Measurements from ENCODE around the gene RPL13. TPM values are rescaled to one million over a fixed set of nuclear protein-coding genes. Genes with fewer than 3 reads are reported as not detected.

The RPL13 gene
- polyA plus RNA-seq, 3 donors, result 1,251 to 2,437 (median 1,329) TPM

GRCh38 chr16:89544113-89544512 is 16.4 kb upstream of the RPL13 start:
- H3K9me3 Mint-ChIP-seq, result peaks cover 0 to 1% (median 0%) of the 10 kb centered on the region in 7 donors
- H3K9me3 ChIP-seq (replicated peaks in 1 of 2; ENCODE audit: control insufficient read depth in 1 of 2, insufficient read depth in 1 of 2, low read length in 2 of 2), result no peaks in the 10 kb centered on the region
- intact Hi-C loops (cut with micrococcal nuclease), result no loop called here
- TF ChIP-seq CTCF (IDR thresholded peaks at IDR 0.05), result no peak
- H3K4me1 ChIP-seq (ENCODE audit: control insufficient read depth in 1 of 2, insufficient read depth in 2 of 2, low read length in 2 of 2), result no peaks in the 10 kb centered on the region
- H3K4me2 ChIP-seq (replicated peaks; ENCODE audit: extremely low read depth, low read length, poor library complexity, severe bottlenecking), result no peak overlapping the region
- no peak overlapping the region for H3K4me3 ChIP-seq (replicated peaks in 1 of 3; ENCODE audit: low read depth in 2 of 3, low read length in 3 of 3)
- peaks cover 57 to 81% of the 10 kb centered on the region in 2 donors for H3K36me3 ChIP-seq (replicated peaks in 1 of 2; ENCODE audit: control insufficient read depth in 1 of 2, insufficient read depth in 2 of 2, low read length in 2 of 2)
- no peaks in the 10 kb centered on the region for H3K79me2 ChIP-seq (ENCODE audit: insufficient read depth, low read length)
- H3K4me1 Mint-ChIP-seq, result no peaks in the 10 kb centered on the region
- H3K9ac ChIP-seq (ENCODE audit: insufficient read depth, low read length, poor library complexity, severe bottlenecking), result no peak overlapping the region
- H4K20me1 ChIP-seq (ENCODE audit: insufficient read depth, low read length), result no peaks in the 10 kb centered on the region
- H3K27ac ChIP-seq (ENCODE audit: low read depth in 1 of 2, low read length in 2 of 2), result no peak overlapping the region
- no peak overlapping the region for H2AFZ ChIP-seq (ENCODE audit: insufficient read depth, low read depth, low read length, poor library complexity, severe bottlenecking)
- H3K36me3 Mint-ChIP-seq, result peaks cover 61 to 82% of the 10 kb centered on the region in 2 donors
- H3K4me3 Mint-ChIP-seq, result no peak overlapping the region
- H3K27me3 ChIP-seq (ENCODE audit: control insufficient read depth in 2 of 2, insufficient read depth in 2 of 2, low read length in 2 of 2), result no peaks in the 10 kb centered on the region
- no peaks in the 10 kb centered on the region for H3K27me3 Mint-ChIP-seq (ENCODE audit: low read depth in 3 of 3)
- WGBS (ENCODE audit: insufficient coverage), result 98% methylated on average over 10 of the region's 11 CpGs
- no peak for DNase-seq
- H3K27ac Mint-ChIP-seq, result no peak overlapping the region

GRCh38 chr16:89544713-89545043 is 15.8 kb upstream of the RPL13 start:
- no peaks in the 10 kb centered on the region for H3K27me3 Mint-ChIP-seq (ENCODE audit: low read depth in 3 of 3)
- WGBS (ENCODE audit: insufficient coverage), result 100% methylated on average over 12 of the region's 13 CpGs

More at GRCh38 chr16:89544713-89545043, 15.8 kb upstream of the RPL13 start:
- Histone ChIP-seq H3K27me3 (ENCODE audit: control insufficient read depth in 2 of 2, insufficient read depth in 2 of 2, low read length in 2 of 2) (no peaks in the 10 kb centered on the region), H3K9me3 (replicated peaks in 1 of 2; ENCODE audit: control insufficient read depth in 1 of 2, insufficient read depth in 1 of 2, low read length in 2 of 2) (no peaks in the 10 kb centered on the region), H4K20me1 (ENCODE audit: insufficient read depth, low read length) (no peaks in the 10 kb centered on the region), H3K4me2 (replicated peaks; ENCODE audit: extremely low read depth, low read length, poor library complexity, severe bottlenecking) (no peak overlapping the region), H3K79me2 (ENCODE audit: insufficient read depth, low read length) (no peaks in the 10 kb centered on the region), H3K4me3 (replicated peaks in 1 of 3; ENCODE audit: low read depth in 2 of 3, low read length in 3 of 3) (no peak overlapping the region), H3K36me3 (replicated peaks in 1 of 2; ENCODE audit: control insufficient read depth in 1 of 2, insufficient read depth in 2 of 2, low read length in 2 of 2) (peaks cover 59 to 84% of the 10 kb centered on the region in 2 donors), H3K4me1 (ENCODE audit: control insufficient read depth in 1 of 2, insufficient read depth in 2 of 2, low read length in 2 of 2) (no peaks in the 10 kb centered on the region), H3K27ac (ENCODE audit: low read depth in 1 of 2, low read length in 2 of 2) (no peak overlapping the region), H2AFZ (ENCODE audit: insufficient read depth, low read depth, low read length, poor library complexity, severe bottlenecking) (no peak overlapping the region), H3K9ac (ENCODE audit: insufficient read depth, low read length, poor library complexity, severe bottlenecking) (no peak overlapping the region)
- intact Hi-C loops (cut with micrococcal nuclease), result no loop called here
- peaks cover 0 to 1% (median 0%) of the 10 kb centered on the region in 7 donors for H3K9me3 Mint-ChIP-seq
- H3K4me1 Mint-ChIP-seq, result no peaks in the 10 kb centered on the region
- no peak overlapping the region for H3K27ac Mint-ChIP-seq
- no peak for DNase-seq
- H3K36me3 Mint-ChIP-seq, result peaks cover 66 to 87% of the 10 kb centered on the region in 2 donors
- TF ChIP-seq CTCF (IDR thresholded peaks at IDR 0.05), result no peak
- H3K4me3 Mint-ChIP-seq, result no peak overlapping the region
